ENCODE data around the gene ADCK1.

The ADCK1 gene

GRCh38 chr14:77889971-77890442, 90.1 kb downstream of the ADCK1 start:
- H3K27ac ChIP-seq (ENCODE audit: low read depth in 2 of 2, low read length in 2 of 2), result no peak overlapping the region
- H3K36me3 ChIP-seq (ENCODE audit: control insufficient read depth in 2 of 2, insufficient read depth in 2 of 2, low read length in 2 of 2), result peaks cover 7 to 10% of the 10 kb centered on the region in 2 donors

DNA sequence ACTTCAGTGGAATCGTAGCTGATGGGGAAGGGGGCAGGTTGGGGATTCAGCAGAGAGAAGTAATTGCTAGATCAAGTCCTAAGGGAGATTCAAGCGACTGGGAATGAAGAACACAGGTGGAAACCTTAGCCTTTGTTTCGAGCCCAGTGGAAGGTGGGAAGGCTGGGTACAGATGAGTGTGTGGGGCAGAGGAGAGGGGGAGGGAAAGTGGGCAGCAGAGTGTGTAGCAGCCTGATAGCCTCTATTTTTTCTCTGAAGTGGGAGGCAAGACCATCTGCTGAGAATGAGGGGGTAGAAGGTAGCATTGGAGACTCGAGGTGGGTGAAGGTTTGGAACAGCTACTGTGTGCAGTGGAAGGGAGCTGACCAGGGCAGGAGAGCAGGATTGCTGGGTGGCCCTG, 91.0 kb downstream of the ADCK1 start:
- Histone ChIP-seq H3K4me1 (ENCODE audit: control insufficient read depth in 2 of 2, insufficient read depth in 2 of 2, low read length in 2 of 2) (no peaks in the 10 kb centered on the region), H3K27me3 (ENCODE audit: control insufficient read depth in 2 of 2, insufficient read depth in 2 of 2, low read length in 2 of 2) (no peaks in the 10 kb centered on the region), H3K27ac (ENCODE audit: low read depth in 2 of 2, low read length in 2 of 2) (no peak overlapping the region), H3K9ac (ENCODE audit: low read depth in 1 of 2, low read length in 2 of 2) (no peak overlapping the region), H3K9me3 (ENCODE audit: control insufficient read depth in 2 of 2, low read length in 2 of 2) (no peaks in the 10 kb centered on the region), H3K36me3 (ENCODE audit: control insufficient read depth in 2 of 2, insufficient read depth in 2 of 2, low read length in 2 of 2) (peaks cover 7 to 10% of the 10 kb centered on the region in 2 donors), H3K4me3 (ENCODE audit: low read length in 2 of 2) (no peak overlapping the region)

More at GRCh38 chr14:77889971-77890442, 90.1 kb downstream of the ADCK1 start:
- no peaks in the 10 kb centered on the region for H3K4me1 ChIP-seq (ENCODE audit: control insufficient read depth in 2 of 2, insufficient read depth in 2 of 2, low read length in 2 of 2)
- no peak overlapping the region for H3K9ac ChIP-seq (ENCODE audit: low read depth in 1 of 2, low read length in 2 of 2)
- H3K9me3 ChIP-seq (ENCODE audit: control insufficient read depth in 2 of 2, low read length in 2 of 2), result no peaks in the 10 kb centered on the region
- H3K27me3 ChIP-seq (ENCODE audit: control insufficient read depth in 2 of 2, insufficient read depth in 2 of 2, low read length in 2 of 2), result no peaks in the 10 kb centered on the region
- no peak overlapping the region for H3K4me3 ChIP-seq (ENCODE audit: low read length in 2 of 2)

DNA sequence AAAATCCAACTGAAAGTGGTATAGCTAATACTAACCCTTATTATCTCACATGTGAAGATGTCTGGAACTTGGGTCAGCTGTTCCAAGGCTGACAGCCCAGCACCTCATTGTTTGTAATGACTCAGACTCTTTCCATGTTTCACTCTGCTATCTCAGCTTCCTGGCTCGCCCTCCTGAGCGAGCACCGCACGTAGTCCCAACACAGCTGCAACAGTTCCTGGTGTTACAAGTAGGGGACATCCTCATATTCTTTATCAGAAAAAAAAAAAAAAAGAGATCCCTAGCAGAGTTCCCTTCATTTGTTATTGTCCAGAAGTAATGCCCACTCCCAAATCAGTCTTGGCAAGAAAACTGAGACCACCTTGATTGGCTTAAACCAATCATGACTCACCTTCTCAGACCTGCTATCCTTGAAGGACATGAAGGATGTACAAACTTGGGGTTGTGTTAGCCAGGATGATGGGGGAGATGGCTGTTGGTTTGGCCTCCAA, 92.5 kb downstream of the ADCK1 start:
- Histone ChIP-seq H3K9ac (ENCODE audit: low read depth in 1 of 2, low read length in 2 of 2) (no peak overlapping the region), H3K4me1 (ENCODE audit: control insufficient read depth in 2 of 2, insufficient read depth in 2 of 2, low read length in 2 of 2) (no peaks in the 10 kb centered on the region), H3K4me3 (ENCODE audit: low read length in 2 of 2) (no peak overlapping the region), H3K27ac (ENCODE audit: low read depth in 2 of 2, low read length in 2 of 2) (no peak overlapping the region), H3K9me3 (ENCODE audit: control insufficient read depth in 2 of 2, low read length in 2 of 2) (no peaks in the 10 kb centered on the region), H3K36me3 (ENCODE audit: control insufficient read depth in 2 of 2, insufficient read depth in 2 of 2, low read length in 2 of 2) (peaks cover 7 to 10% of the 10 kb centered on the region in 2 donors), H3K27me3 (ENCODE audit: control insufficient read depth in 2 of 2, insufficient read depth in 2 of 2, low read length in 2 of 2) (no peaks in the 10 kb centered on the region)

DNA sequence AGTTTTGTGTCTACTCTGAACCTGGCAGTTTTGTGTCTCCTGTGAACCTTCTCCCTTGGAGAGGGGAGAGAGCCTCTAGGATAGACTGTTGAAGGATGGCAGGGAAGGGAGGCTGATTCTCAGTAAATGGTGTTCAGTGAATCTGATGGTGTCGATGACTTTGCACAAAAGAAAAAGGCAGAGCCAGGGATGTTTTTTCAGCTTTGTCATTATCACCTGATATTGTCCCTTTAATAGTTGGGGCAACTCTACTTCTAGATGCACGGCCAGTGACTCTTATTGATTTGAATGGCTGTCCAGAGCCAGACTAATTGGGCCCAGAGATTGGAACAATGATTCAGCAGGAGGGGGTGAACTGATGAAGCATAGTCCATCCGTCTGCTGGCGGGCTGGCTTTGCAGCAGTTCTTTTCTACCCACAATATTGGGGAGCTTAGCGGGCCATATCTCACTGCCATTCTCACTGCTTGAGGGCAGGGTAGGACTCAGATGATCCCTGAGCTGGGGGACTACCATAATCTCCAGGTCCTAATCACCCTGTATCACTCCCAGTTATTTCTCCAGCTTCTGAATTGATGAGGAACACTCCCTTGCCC, 93.1 kb downstream of the ADCK1 start:
- H3K27me3 ChIP-seq (ENCODE audit: control insufficient read depth in 2 of 2, insufficient read depth in 2 of 2, low read length in 2 of 2), result no peaks in the 10 kb centered on the region
- H3K36me3 ChIP-seq (ENCODE audit: control insufficient read depth in 2 of 2, insufficient read depth in 2 of 2, low read length in 2 of 2), result peaks cover 4 to 5% of the 10 kb centered on the region in 2 donors
- no peaks in the 10 kb centered on the region for H3K9me3 ChIP-seq (ENCODE audit: control insufficient read depth in 2 of 2, low read length in 2 of 2)
- no peak overlapping the region for H3K4me3 ChIP-seq (ENCODE audit: low read length in 2 of 2)
- no peaks in the 10 kb centered on the region for H3K4me1 ChIP-seq (ENCODE audit: control insufficient read depth in 2 of 2, insufficient read depth in 2 of 2, low read length in 2 of 2)
- H3K27ac ChIP-seq (ENCODE audit: low read depth in 2 of 2, low read length in 2 of 2), result no peak overlapping the region
- H3K9ac ChIP-seq (ENCODE audit: low read depth in 1 of 2, low read length in 2 of 2), result no peak overlapping the region

GRCh38 chr14:77897374-77897773, 97.5 kb downstream of the ADCK1 start:
- no peaks in the 10 kb centered on the region for H3K27me3 ChIP-seq (ENCODE audit: control insufficient read depth in 2 of 2, insufficient read depth in 2 of 2, low read length in 2 of 2)
- no peak overlapping the region for H3K4me3 ChIP-seq (ENCODE audit: low read length in 2 of 2)
- H3K4me1 ChIP-seq (ENCODE audit: control insufficient read depth in 2 of 2, insufficient read depth in 2 of 2, low read length in 2 of 2), result no peaks in the 10 kb centered on the region
- peaks cover 0 to 12% of the 10 kb centered on the region in 2 donors for H3K36me3 ChIP-seq (ENCODE audit: control insufficient read depth in 2 of 2, insufficient read depth in 2 of 2, low read length in 2 of 2)
- H3K9me3 ChIP-seq (ENCODE audit: control insufficient read depth in 2 of 2, low read length in 2 of 2), result no peaks in the 10 kb centered on the region
- no peak overlapping the region for H3K27ac ChIP-seq (ENCODE audit: low read depth in 2 of 2, low read length in 2 of 2)
- no peak overlapping the region for H3K9ac ChIP-seq (ENCODE audit: low read depth in 1 of 2, low read length in 2 of 2)

GRCh38 chr14:77902811-77903210, 102.9 kb downstream of the ADCK1 start:
- peaks cover 0 to 12% of the 10 kb centered on the region in 2 donors for H3K36me3 ChIP-seq (ENCODE audit: control insufficient read depth in 2 of 2, insufficient read depth in 2 of 2, low read length in 2 of 2)
- H3K9ac ChIP-seq (ENCODE audit: low read depth in 1 of 2, low read length in 2 of 2), result no peak overlapping the region
- H3K4me3 ChIP-seq (ENCODE audit: low read length in 2 of 2), result no peak overlapping the region
- no peaks in the 10 kb centered on the region for H3K27me3 ChIP-seq (ENCODE audit: control insufficient read depth in 2 of 2, insufficient read depth in 2 of 2, low read length in 2 of 2)
- H3K27ac ChIP-seq (ENCODE audit: low read depth in 2 of 2, low read length in 2 of 2), result no peak overlapping the region
- no peaks in the 10 kb centered on the region for H3K4me1 ChIP-seq (ENCODE audit: control insufficient read depth in 2 of 2, insufficient read depth in 2 of 2, low read length in 2 of 2)
- no peaks in the 10 kb centered on the region for H3K9me3 ChIP-seq (ENCODE audit: control insufficient read depth in 2 of 2, low read length in 2 of 2)

DNA sequence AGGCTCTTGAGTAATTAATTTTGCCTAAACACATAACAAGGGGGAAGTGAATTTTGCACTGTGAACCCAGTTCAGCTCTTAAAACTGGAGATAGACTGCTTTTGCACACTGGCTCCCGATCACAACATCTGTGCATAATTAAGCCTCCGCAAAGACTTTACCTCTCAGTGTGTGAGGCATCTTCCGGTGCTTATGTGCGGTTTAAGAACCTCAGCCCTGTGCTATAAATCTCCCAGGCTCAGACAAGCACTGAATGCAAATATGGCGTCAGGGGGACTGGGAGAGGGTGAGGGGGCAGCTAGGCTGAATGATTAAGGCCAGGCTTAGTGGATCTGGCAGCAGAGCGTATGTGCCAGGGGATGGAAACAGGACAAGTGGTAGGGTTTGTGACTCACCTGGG, 103.3 kb downstream of the ADCK1 start:
- H3K4me1 ChIP-seq (ENCODE audit: control insufficient read depth in 2 of 2, insufficient read depth in 2 of 2, low read length in 2 of 2), result no peaks in the 10 kb centered on the region
- H3K27ac ChIP-seq (ENCODE audit: low read depth in 2 of 2, low read length in 2 of 2), result no peak overlapping the region
- H3K4me3 ChIP-seq (ENCODE audit: low read length in 2 of 2), result no peak overlapping the region
- no peak overlapping the region for H3K9ac ChIP-seq (ENCODE audit: low read depth in 1 of 2, low read length in 2 of 2)
- H3K27me3 ChIP-seq (ENCODE audit: control insufficient read depth in 2 of 2, insufficient read depth in 2 of 2, low read length in 2 of 2), result no peaks in the 10 kb centered on the region
- H3K9me3 ChIP-seq (ENCODE audit: control insufficient read depth in 2 of 2, low read length in 2 of 2), result no peaks in the 10 kb centered on the region
- peaks cover 0 to 12% of the 10 kb centered on the region in 2 donors for H3K36me3 ChIP-seq (ENCODE audit: control insufficient read depth in 2 of 2, insufficient read depth in 2 of 2, low read length in 2 of 2)

GRCh38 chr14:77903937-77904617, 104.2 kb downstream of the ADCK1 start:
- H3K27me3 ChIP-seq (ENCODE audit: control insufficient read depth in 2 of 2, insufficient read depth in 2 of 2, low read length in 2 of 2), result no peaks in the 10 kb centered on the region
- H3K36me3 ChIP-seq (ENCODE audit: control insufficient read depth in 2 of 2, insufficient read depth in 2 of 2, low read length in 2 of 2), result peaks cover 0 to 8% of the 10 kb centered on the region in 2 donors
- H3K27ac ChIP-seq (ENCODE audit: low read depth in 2 of 2, low read length in 2 of 2), result no peak overlapping the region
- H3K4me3 ChIP-seq (ENCODE audit: low read length in 2 of 2), result no peak overlapping the region
- no peaks in the 10 kb centered on the region for H3K9me3 ChIP-seq (ENCODE audit: control insufficient read depth in 2 of 2, low read length in 2 of 2)
- H3K9ac ChIP-seq (ENCODE audit: low read depth in 1 of 2, low read length in 2 of 2), result no peak overlapping the region
- no peaks in the 10 kb centered on the region for H3K4me1 ChIP-seq (ENCODE audit: control insufficient read depth in 2 of 2, insufficient read depth in 2 of 2, low read length in 2 of 2)

- Histone ChIP-seq H3K9me3 (ENCODE audit: control insufficient read depth in 2 of 2, low read length in 2 of 2) (no peaks in the 10 kb centered on the region), H3K9ac (ENCODE audit: low read depth in 1 of 2, low read length in 2 of 2) (no peak overlapping the region), H3K36me3 (ENCODE audit: control insufficient read depth in 2 of 2, insufficient read depth in 2 of 2, low read length in 2 of 2) (peaks cover 0 to 7% of the 10 kb centered on the region in 2 donors), H3K27me3 (ENCODE audit: control insufficient read depth in 2 of 2, insufficient read depth in 2 of 2, low read length in 2 of 2) (no peaks in the 10 kb centered on the region), H3K4me1 (ENCODE audit: control insufficient read depth in 2 of 2, insufficient read depth in 2 of 2, low read length in 2 of 2) (no peaks in the 10 kb centered on the region), H3K4me3 (ENCODE audit: low read length in 2 of 2) (no peak overlapping the region), H3K27ac (ENCODE audit: low read depth in 2 of 2, low read length in 2 of 2) (no peak overlapping the region)
These were observed 106.5 kb downstream of the ADCK1 start for GRCh38 chr14:77906446-77906845.

DNA sequence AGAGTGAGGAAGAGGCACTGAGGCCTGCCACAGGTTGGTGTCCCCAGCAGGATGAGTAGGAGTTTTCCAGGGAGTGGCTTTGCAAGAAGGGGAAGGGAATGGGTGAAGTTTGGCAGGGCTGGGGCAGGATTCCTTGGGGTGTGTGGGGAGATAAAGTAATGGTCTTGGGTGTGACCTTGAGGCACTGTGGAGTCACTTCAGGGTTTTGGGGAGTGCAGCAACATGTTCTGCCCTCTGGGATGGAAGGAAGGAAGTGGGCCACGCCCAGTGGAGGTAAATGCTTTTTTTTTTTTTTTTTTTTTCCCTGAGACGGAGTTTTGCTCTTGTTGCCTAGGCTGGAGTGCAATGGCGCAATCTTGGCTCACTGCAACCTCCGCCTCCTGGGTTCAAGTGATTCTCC, 108.9 kb downstream of the ADCK1 start:
- H3K27me3 ChIP-seq (ENCODE audit: control insufficient read depth in 2 of 2, insufficient read depth in 2 of 2, low read length in 2 of 2), result no peaks in the 10 kb centered on the region
- no peak overlapping the region for H3K9ac ChIP-seq (ENCODE audit: low read depth in 1 of 2, low read length in 2 of 2)
- no peaks in the 10 kb centered on the region for H3K4me1 ChIP-seq (ENCODE audit: control insufficient read depth in 2 of 2, insufficient read depth in 2 of 2, low read length in 2 of 2)
- no peak overlapping the region for H3K27ac ChIP-seq (ENCODE audit: low read depth in 2 of 2, low read length in 2 of 2)
- H3K9me3 ChIP-seq (ENCODE audit: control insufficient read depth in 2 of 2, low read length in 2 of 2), result no peaks in the 10 kb centered on the region
- H3K36me3 ChIP-seq (ENCODE audit: control insufficient read depth in 2 of 2, insufficient read depth in 2 of 2, low read length in 2 of 2), result peaks cover 0 to 3% of the 10 kb centered on the region in 2 donors
- no peak overlapping the region for H3K4me3 ChIP-seq (ENCODE audit: low read length in 2 of 2)
